ENCODE measurements around the gene KCNB1.

The KCNB1 gene

DNA sequence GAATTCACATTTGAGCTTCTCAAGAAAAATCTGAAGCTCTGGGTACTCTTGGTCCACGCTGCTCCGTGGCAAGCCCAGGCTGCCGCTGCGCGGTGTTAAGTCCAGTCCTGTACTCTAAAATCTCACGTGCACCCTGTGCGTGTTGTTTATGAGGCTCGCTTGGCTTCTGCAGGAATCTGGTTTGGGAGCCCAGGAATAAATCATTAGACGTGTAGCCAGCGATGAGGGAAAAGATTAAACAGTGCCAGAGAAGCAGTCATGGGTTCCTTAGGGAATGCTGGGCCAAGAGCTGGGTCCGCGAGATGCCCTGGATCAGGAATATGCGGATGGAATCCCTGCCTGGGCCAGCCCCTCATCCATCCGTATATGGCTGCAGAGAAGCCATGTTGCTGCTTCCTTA, 87.3 kb downstream of the KCNB1 start:
- no peak overlapping the region for H3K4me3 ChIP-seq (ENCODE audit: control insufficient read depth, low read depth, low read length)
- peak; percentile 45 for DNase-seq (ENCODE audit: low read depth)
- TF ChIP-seq, protein P1, sequence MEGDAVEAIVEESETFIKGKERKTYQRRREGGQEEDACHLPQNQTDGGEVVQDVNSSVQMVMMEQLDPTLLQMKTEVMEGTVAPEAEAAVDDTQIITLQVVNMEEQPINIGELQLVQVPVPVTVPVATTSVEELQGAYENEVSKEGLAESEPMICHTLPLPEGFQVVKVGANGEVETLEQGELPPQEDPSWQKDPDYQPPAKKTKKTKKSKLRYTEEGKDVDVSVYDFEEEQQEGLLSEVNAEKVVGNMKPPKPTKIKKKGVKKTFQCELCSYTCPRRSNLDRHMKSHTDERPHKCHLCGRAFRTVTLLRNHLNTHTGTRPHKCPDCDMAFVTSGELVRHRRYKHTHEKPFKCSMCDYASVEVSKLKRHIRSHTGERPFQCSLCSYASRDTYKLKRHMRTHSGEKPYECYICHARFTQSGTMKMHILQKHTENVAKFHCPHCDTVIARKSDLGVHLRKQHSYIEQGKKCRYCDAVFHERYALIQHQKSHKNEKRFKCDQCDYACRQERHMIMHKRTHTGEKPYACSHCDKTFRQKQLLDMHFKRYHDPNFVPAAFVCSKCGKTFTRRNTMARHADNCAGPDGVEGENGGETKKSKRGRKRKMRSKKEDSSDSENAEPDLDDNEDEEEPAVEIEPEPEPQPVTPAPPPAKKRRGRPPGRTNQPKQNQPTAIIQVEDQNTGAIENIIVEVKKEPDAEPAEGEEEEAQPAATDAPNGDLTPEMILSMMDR (conservative IDR thresholded peaks at IDR 0.05; ENCODE audit: control insufficient read depth, insufficient read depth, low read depth, low read length), result no peak

DNA sequence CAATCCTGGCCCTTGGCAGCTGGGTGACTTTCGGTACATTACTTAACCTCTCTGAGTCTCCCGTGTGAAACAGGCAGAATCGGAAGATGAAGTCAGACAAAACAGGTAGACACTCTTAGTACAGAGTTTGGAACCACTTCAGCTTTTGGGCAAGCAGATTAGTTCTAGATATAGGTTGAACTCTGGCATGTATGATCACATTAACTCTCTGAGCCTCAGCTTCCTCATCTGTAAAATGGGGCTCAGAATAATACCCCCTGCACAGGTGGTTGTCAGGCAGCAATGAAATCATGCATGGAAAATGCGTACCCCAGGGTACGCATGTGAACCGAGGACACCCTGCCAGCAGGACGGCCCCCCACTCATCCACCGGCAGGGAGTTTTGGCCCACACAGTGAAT, 87.7 kb downstream of the KCNB1 start:
- no peak overlapping the region for H3K4me3 ChIP-seq (ENCODE audit: control insufficient read depth, low read depth, low read length)
- no peak for DNase-seq (ENCODE audit: low read depth)
- TF ChIP-seq, protein P1 (conservative IDR thresholded peaks at IDR 0.05; ENCODE audit: control insufficient read depth, insufficient read depth, low read depth, low read length), result no peak

DNA sequence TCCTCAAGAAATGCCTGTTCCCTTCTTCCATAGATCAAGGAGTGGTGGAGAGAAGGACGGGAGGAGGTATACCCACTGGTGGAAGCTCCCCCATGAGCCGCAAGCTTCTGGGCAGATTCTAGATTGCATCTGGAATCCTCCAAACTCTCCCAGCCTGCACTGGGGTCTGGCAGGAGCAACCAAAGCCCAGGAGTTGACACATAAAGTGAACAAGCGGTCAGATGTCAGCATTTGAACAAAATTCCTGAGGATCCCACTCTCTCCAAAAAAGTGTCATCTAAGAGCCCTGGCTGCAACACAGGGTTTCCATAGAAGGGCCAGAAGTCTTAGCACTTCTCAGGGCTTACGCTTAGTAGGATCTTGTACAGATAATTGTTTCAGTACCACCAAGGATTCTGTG, 88.2 kb downstream of the KCNB1 start:
- TF ChIP-seq, protein P1 (conservative IDR thresholded peaks at IDR 0.05; ENCODE audit: control insufficient read depth, insufficient read depth, low read depth, low read length), result no peak
- no peak overlapping the region for H3K4me3 ChIP-seq (ENCODE audit: control insufficient read depth, low read depth, low read length)
- peak; percentile 56 for DNase-seq (ENCODE audit: low read depth)

DNA sequence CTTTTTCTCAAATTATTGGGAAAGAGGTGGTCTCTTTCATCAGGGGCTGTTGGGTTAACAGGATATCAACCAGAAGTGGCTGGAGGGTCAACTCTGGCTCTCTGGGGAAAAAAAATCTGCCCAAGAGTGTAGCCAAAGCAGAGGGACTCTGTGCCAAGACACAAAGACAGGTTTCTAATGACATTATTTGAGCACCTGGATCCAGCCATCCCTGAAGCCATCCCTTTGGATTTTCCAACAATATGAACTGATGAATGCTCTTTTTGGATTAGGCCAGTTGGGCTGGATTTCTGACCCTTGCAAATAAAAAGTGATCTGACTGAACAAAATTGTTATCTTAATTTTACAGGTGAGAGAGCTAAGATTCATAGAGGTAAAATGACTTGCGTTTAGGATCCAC, 88.7 kb downstream of the KCNB1 start:
- no peak overlapping the region for H3K4me3 ChIP-seq (ENCODE audit: control insufficient read depth, low read depth, low read length)
- no peak for DNase-seq (ENCODE audit: low read depth)
- TF ChIP-seq, protein P1 (conservative IDR thresholded peaks at IDR 0.05; ENCODE audit: control insufficient read depth, insufficient read depth, low read depth, low read length), result no peak

DNA sequence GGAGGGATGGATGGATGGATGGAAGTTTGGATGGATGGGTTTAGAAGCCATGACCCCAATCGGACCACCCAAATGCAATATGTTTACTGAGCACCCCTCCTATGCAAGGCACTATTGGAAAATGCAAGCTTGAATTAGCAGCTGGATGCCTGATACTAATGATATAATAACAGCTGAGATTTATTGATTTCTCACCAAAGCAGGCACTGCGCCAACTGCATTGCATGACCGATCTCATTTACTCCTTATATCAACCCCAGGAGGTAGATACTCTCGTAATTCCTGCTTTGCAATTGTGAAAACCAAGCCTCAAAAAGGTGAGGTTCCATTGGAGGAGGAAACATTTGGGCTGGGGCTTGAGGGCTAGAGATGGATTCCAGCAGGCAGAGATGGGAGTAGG, 89.7 kb downstream of the KCNB1 start:
- DNase-seq (ENCODE audit: low read depth), result no peak
- TF ChIP-seq, protein P1 (conservative IDR thresholded peaks at IDR 0.05; ENCODE audit: control insufficient read depth, insufficient read depth, low read depth, low read length), result no peak

DNA sequence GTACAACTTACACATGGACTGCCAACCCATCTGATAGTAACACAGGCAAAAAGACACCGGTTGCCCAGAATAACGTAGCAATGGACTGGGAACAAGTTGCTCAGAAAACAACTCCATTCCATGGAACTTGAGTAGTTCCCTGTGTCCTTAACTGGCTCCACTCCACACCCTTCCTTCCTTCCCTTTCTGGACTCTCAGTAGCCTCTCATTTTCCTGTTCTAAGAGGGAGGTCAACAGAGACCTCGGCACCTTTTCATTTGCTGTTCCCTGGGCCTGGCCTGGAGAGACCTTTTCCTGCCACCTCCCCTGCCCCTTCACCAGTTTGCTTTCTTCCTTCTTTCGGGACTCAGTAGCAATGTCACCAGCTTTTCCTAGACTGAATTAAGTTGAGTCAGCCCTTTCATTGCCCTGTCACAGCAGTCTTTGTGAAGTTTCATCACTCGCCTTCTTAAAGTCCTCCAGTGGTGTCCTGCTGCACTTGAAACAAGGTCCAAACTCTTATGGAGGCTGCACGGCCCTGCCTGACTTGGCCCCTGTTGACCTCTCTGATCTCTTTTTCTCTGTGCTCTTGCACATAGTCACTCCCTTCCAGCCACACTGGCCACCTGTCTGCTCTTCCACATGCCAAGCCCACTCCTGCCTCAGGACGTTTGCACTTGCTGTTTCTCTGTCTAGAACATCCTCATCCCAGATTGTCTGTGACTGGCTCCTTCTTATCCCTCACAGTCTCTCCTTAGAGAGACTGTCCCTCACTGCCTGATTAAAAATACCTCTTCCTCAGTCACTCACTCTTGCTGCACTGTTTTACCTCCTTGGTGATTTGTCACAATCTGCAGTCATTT, 90.8 kb downstream of the KCNB1 start:
- H3K4me3 ChIP-seq (ENCODE audit: control insufficient read depth, low read depth, low read length), result no peak overlapping the region
- TF ChIP-seq, protein P1 (conservative IDR thresholded peaks at IDR 0.05; ENCODE audit: control insufficient read depth, insufficient read depth, low read depth, low read length), result no peak
- DNase-seq (ENCODE audit: low read depth), result no peak

More for the DNA sequence above, 89.7 kb downstream of the KCNB1 start:
- H3K4me3 ChIP-seq (ENCODE audit: control insufficient read depth, low read depth, low read length), result no peak overlapping the region
